Neural crest cell (in vitro differentiated cells): ENCODE measurements around the gene NRBP1. TPM values are rescaled to one million over a fixed set of nuclear protein-coding genes. Genes with fewer than 3 reads are reported as not detected.
A peak's percentile ranks its signal among the peaks of the same experiment; 100 is the strongest.

ENCODE experiments used
- DNase-seq: peaks from one replicate; pipeline ENCODE4 v3.0.0; 2021; ENCODE audit warnings: low read depth, mixed read lengths, low spot score
- H3K27ac Mint-ChIP-seq: one replicate; pipeline ENCODE4 v1.8.0; 2021; ENCODE audit warnings: mild to moderate bottlenecking, mixed read lengths; ENCODE audit not compliant: unreplicated experiment
- H3K27me3 Mint-ChIP-seq: 2 replicates; pipeline ENCODE4 v1.8.0; 2021; ENCODE audit warnings: low read depth, mild to moderate bottlenecking, mixed read lengths
- H3K36me3 Mint-ChIP-seq: 2 replicates; pipeline ENCODE4 v1.8.0; 2021; ENCODE audit warnings: low read depth, mild to moderate bottlenecking, mixed read lengths
- H3K4me1 Mint-ChIP-seq: 2 replicates; pipeline ENCODE4 v1.8.0; 2021; ENCODE audit warnings: mixed read lengths
- H3K4me3 Mint-ChIP-seq: one replicate; pipeline ENCODE4 v1.8.0; 2021; ENCODE audit warnings: mild to moderate bottlenecking, mixed read lengths
- H3K9me3 Mint-ChIP-seq: 2 replicates; pipeline ENCODE4 v1.8.0; 2021; ENCODE audit warnings: mixed read lengths
- CTCF ChIP-seq: fragments of 200-600 bp; sonication (generic); conservative IDR thresholded peaks from 2 replicates; pipeline ENCODE4 v1.5.0; 2021; ENCODE audit warnings: antibody characterized with exemption, mild to moderate bottlenecking
- total RNA-seq: library from RNA; stranded (reverse); gene quantifications from 2 replicates; pipeline ENCODE4 v1.2.1, GENCODE V29; 2021

NRBP1 gene
- total RNA-seq, 1 donor from 2014 or later = 107 TPM

- Mint-ChIP-seq H3K27ac (no peak overlapping the region), H3K4me1 (peaks cover 11% of the 10 kb centered on the region), H3K9me3 (no peaks in the 10 kb centered on the region), H3K36me3 (peaks cover 6% of the 10 kb centered on the region), H3K27me3 (no peaks in the 10 kb centered on the region), H3K4me3 (no peak overlapping the region)
- DNase-seq = no peak
- TF ChIP-seq CTCF = no peak
Observed at GRCh38 chr2:27400348-27401135, 27.9 kb upstream of the NRBP1 start.

GRCh38 chr2:27407798-27408491 is 20.5 kb upstream of the NRBP1 start:
- H3K27me3 Mint-ChIP-seq = peaks cover 4% of the 10 kb centered on the region
- peak overlapping the region; percentile 86 for H3K27ac Mint-ChIP-seq
- H3K36me3 Mint-ChIP-seq = peaks cover 5% of the 10 kb centered on the region
- TF ChIP-seq CTCF = peak; percentile 74
- peak; percentile 29 for DNase-seq
- peak overlapping the region; percentile 96 for H3K4me3 Mint-ChIP-seq
- peaks cover 6% of the 10 kb centered on the region for H3K9me3 Mint-ChIP-seq
- H3K4me1 Mint-ChIP-seq = peaks cover 36% of the 10 kb centered on the region

- H3K36me3 Mint-ChIP-seq = peaks cover 3% of the 10 kb centered on the region
- H3K4me1 Mint-ChIP-seq = peaks cover 36% of the 10 kb centered on the region
- peaks cover 4% of the 10 kb centered on the region for H3K27me3 Mint-ChIP-seq
- no peak for TF ChIP-seq CTCF
- peak overlapping the region; percentile 96 for H3K4me3 Mint-ChIP-seq
- H3K9me3 Mint-ChIP-seq = peaks cover 6% of the 10 kb centered on the region
- H3K27ac Mint-ChIP-seq = peak overlapping the region; percentile 81
- no peak for DNase-seq
Observed at GRCh38 chr2:27408601-27409320, 19.7 kb upstream of the NRBP1 start.

- Mint-ChIP-seq H3K9me3 (peaks cover 6% of the 10 kb centered on the region), H3K36me3 (peaks cover 3% of the 10 kb centered on the region), H3K27me3 (peaks cover 4% of the 10 kb centered on the region), H3K4me3 (peak within 1 kb of the TSS; percentile 96), H3K27ac (peak within 1 kb of the TSS; percentile 92), H3K4me1 (peaks cover 36% of the 10 kb centered on the region)
- no peak for TF ChIP-seq CTCF
- peak; percentile 97 for DNase-seq
Observed at GRCh38 chr2:27409321-27410073, 18.9 kb upstream of the NRBP1 start, which contains the start of gene PPM1G. Gene PPM1G (minus strand): TSS chr2:27409591. CDS start chr2:27409422, 169 bp downstream.
